CD14-positive monocyte (primary cell): ENCODE data around the gene RDH13. TPM values are rescaled to one million over a fixed set of nuclear protein-coding genes. Genes with fewer than 3 reads are reported as not detected.
"Not testable (repeated sequence)": the region's sequence is repeated elsewhere in the genome, so short reads cannot be mapped to it uniquely, and the experiment has no call there.

Experiments
- DNase-seq, 3 donors: peaks; one replicate each; pipeline ENCODE4 v3.0.0-alpha.2; 2011 to 2022
- H2AFZ ChIP-seq: 2 replicates; pipeline ENCODE4 v1.6.0; 2012; ENCODE audit warnings: mild to moderate bottlenecking, low read depth, low read length, inconsistent platforms; ENCODE audit not compliant: insufficient read depth, poor library complexity, severe bottlenecking
- H3K27ac ChIP-seq, 2 donors: 1 replicate in 1 of 2; 2 replicates in 1 of 2; pipeline ENCODE4 v1.5.1; 2012 to 2013; ENCODE audit warnings: low read length in 2 of 2, control low read depth in 1 of 2, inconsistent platforms in 1 of 2, low read depth in 1 of 2, mild to moderate bottlenecking in 1 of 2
- H3K27me3 ChIP-seq, 2 donors: one replicate each; pipeline versions ENCODE4 v1.6.0 to v1.6.1; 2011 to 2013; ENCODE audit warnings: low read length in 2 of 2; ENCODE audit not compliant: control insufficient read depth in 2 of 2, insufficient read depth in 2 of 2
- H3K36me3 ChIP-seq, 2 donors: replicated peaks in 1 of 2; 1 replicate in 1 of 2; 2 replicates in 1 of 2; pipeline versions ENCODE4 v1.5.1 to v1.6.1; 2012 to 2013; ENCODE audit warnings: low read length in 2 of 2, control low read depth in 1 of 2, inconsistent platforms in 1 of 2, mild to moderate bottlenecking in 1 of 2; ENCODE audit not compliant: insufficient read depth in 2 of 2, control insufficient read depth in 1 of 2
- H3K4me1 ChIP-seq, 2 donors: 1 replicate in 1 of 2; 2 replicates in 1 of 2; pipeline versions ENCODE4 v1.5.1 to v1.6.1; 2012 to 2013; ENCODE audit warnings: low read length in 2 of 2, control low read depth in 1 of 2, inconsistent platforms in 1 of 2, mild to moderate bottlenecking in 1 of 2, moderate library complexity in 1 of 2; ENCODE audit not compliant: insufficient read depth in 2 of 2, control insufficient read depth in 1 of 2
- H3K4me2 ChIP-seq: replicated peaks from 2 replicates; pipeline ENCODE3; 2012; ENCODE audit warnings: low read length, moderate library complexity, mild to moderate bottlenecking; ENCODE audit not compliant: poor library complexity, severe bottlenecking; ENCODE audit errors: extremely low read depth
- H3K4me3 ChIP-seq, 3 experiments: fragments of 200-600 bp in 1 of 3; sonication (generic) in 1 of 3; replicated peaks in 1 of 3; 1 replicate in 2 of 3; 2 replicates in 1 of 3; pipeline ENCODE4 v1.5.1; 2011 to 2013; ENCODE audit warnings: low read length in 3 of 3, mild to moderate bottlenecking in 3 of 3, control low read depth in 2 of 3, low read depth in 2 of 3, inconsistent platforms in 1 of 3, moderate library complexity in 1 of 3
- H3K79me2 ChIP-seq: 2 replicates; pipeline ENCODE4 v1.6.0; 2012; ENCODE audit warnings: mild to moderate bottlenecking, control low read depth, inconsistent platforms, low read length, moderate library complexity; ENCODE audit not compliant: insufficient read depth
- H3K9ac ChIP-seq: 2 replicates; pipeline ENCODE4 v1.6.0; 2017; ENCODE audit warnings: low read length, mild to moderate bottlenecking; ENCODE audit not compliant: insufficient read depth, poor library complexity, severe bottlenecking
- H3K9me3 ChIP-seq, 2 donors: replicated peaks in 1 of 2; 1 replicate in 1 of 2; 2 replicates in 1 of 2; pipeline versions ENCODE4 v1.5.1 to v1.6.1; 2012 to 2013; ENCODE audit warnings: low read length in 2 of 2, control low read depth in 1 of 2; ENCODE audit not compliant: control insufficient read depth in 1 of 2, insufficient read depth in 1 of 2
- H4K20me1 ChIP-seq: 2 replicates; pipeline ENCODE4 v1.6.0; 2012; ENCODE audit warnings: mild to moderate bottlenecking, low read length, control low read depth, moderate library complexity; ENCODE audit not compliant: insufficient read depth
- H3K27ac Mint-ChIP-seq, 7 donors: one replicate each; pipeline ENCODE4 v1.8.0; 2020; ENCODE audit warnings: mild to moderate bottlenecking in 7 of 7, mixed read lengths in 7 of 7, moderate library complexity in 6 of 7, inconsistent platforms in 2 of 7
- H3K27me3 Mint-ChIP-seq, 3 donors: one replicate each; pipeline ENCODE4 v1.8.0; 2021 to 2022; ENCODE audit warnings: low read depth in 3 of 3, mild to moderate bottlenecking in 3 of 3, mixed read lengths in 3 of 3, moderate library complexity in 3 of 3, inconsistent platforms in 1 of 3
- H3K36me3 Mint-ChIP-seq, 2 donors: one replicate each; pipeline ENCODE4 v1.8.0; 2020; ENCODE audit warnings: mixed read lengths in 2 of 2, inconsistent platforms in 1 of 2, mild to moderate bottlenecking in 1 of 2
- H3K4me1 Mint-ChIP-seq: one replicate; pipeline ENCODE4 v1.8.0; 2020; ENCODE audit warnings: mild to moderate bottlenecking, mixed read lengths
- H3K4me3 Mint-ChIP-seq, 2 donors: one replicate each; pipeline ENCODE4 v1.8.0; 2020; ENCODE audit warnings: mild to moderate bottlenecking in 2 of 2, mixed read lengths in 2 of 2, moderate library complexity in 1 of 2
- H3K9me3 Mint-ChIP-seq, 7 donors: one replicate each; pipeline ENCODE4 v1.8.0; 2020 to 2022; ENCODE audit warnings: mixed read lengths in 7 of 7, mild to moderate bottlenecking in 6 of 7, moderate library complexity in 6 of 7, inconsistent platforms in 2 of 7
- CTCF ChIP-seq: fragments of 200-600 bp; IDR thresholded peaks from one replicate; pipeline ENCODE4 v1.8.0; 2022; ENCODE audit warnings: antibody characterized with exemption, mild to moderate bottlenecking
- WGBS: methylation state at CpG from one replicate; pipeline ENCODE4 v1.1.5; 2013; ENCODE audit warnings: missing lambda C conversion rate; ENCODE audit not compliant: insufficient coverage; 5-methylcytosine and 5-hydroxymethylcytosine counted together
- intact Hi-C, 2 donors: fragments of 100-400 bp; cut with micrococcal nuclease; formaldehyde crosslinking; loops; one replicate each; pipeline versions ENCODE4 v1.15.0 to v1.15.1; 2023
- polyA plus RNA-seq, 3 donors: library from polyadenylated mRNA; depleted of rRNA in 1 of 3; unstranded in 2 of 3; stranded (reverse) in 1 of 3; fragments of 300-500 nt in 2 of 3; fragments of >200 nt in 1 of 3; fragmentation: Illumina TruSeq in 2 of 3; gene quantifications; 1 replicate in 2 of 3; 2 replicates in 1 of 3; pipeline ENCODE4 v1.2.3, GENCODE V29; 2012 to 2021

RDH13 gene
- polyA plus RNA-seq, 3 donors = 1.6 to 4.0 (median 2.3) TPM

- Histone ChIP-seq H3K9ac (no peak overlapping the region), H3K4me3 (no peak overlapping the region), H3K4me2 (no peak overlapping the region), H3K4me1 (peaks cover 0 to 10% of the 10 kb centered on the region in 2 donors), H3K27me3 (no peaks in the 10 kb centered on the region), H2AFZ (no peak overlapping the region), H3K36me3 (no peaks in the 10 kb centered on the region), H3K79me2 (no peaks in the 10 kb centered on the region), H3K9me3 (peaks cover 0 to 13% of the 10 kb centered on the region in 2 donors), H4K20me1 (peaks cover 5% of the 10 kb centered on the region), H3K27ac (no peak overlapping the region)
- no peak for DNase-seq
- H3K9me3 Mint-ChIP-seq = peaks cover 0 to 16% (median 12%) of the 10 kb centered on the region in 7 donors
- peaks cover under 1 to 12% of the 10 kb centered on the region in 2 donors for H3K36me3 Mint-ChIP-seq
- no peak overlapping the region for H3K4me3 Mint-ChIP-seq
- peaks cover 17% of the 10 kb centered on the region for H3K4me1 Mint-ChIP-seq
- H3K27ac Mint-ChIP-seq = peak overlapping the region in 6 of 7 donors; percentile 15 to 73 (median 32)
- 96% methylated on average over 7 of the region's 7 CpGs for WGBS
- no peak for TF ChIP-seq CTCF
- peaks cover 0 to 8% (median 6%) of the 10 kb centered on the region in 3 donors for H3K27me3 Mint-ChIP-seq
- intact Hi-C loops = no loop called here
Measured at GRCh38 chr19:55028757-55029156, 34.2 kb downstream of the RDH13 start.

GRCh38 chr19:55027472-55028337 is 35.2 kb downstream of the RDH13 start:
- Mint-ChIP-seq H3K27me3 (peaks cover 0 to 8% (median 6%) of the 10 kb centered on the region in 3 donors), H3K9me3 (peaks cover 2 to 18% (median 16%) of the 10 kb centered on the region in 7 donors), H3K4me1 (peaks cover 18% of the 10 kb centered on the region), H3K36me3 (peaks cover 2 to 12% of the 10 kb centered on the region in 2 donors), H3K27ac (peak overlapping the region in 5 of 7 donors; percentile 14 to 80 (median 58)), H3K4me3 (no peak overlapping the region)
- no peaks in the 10 kb centered on the region for H3K36me3 ChIP-seq
- no peak overlapping the region for H3K4me2 ChIP-seq
- H4K20me1 ChIP-seq = peaks cover 5% of the 10 kb centered on the region
- no peaks in the 10 kb centered on the region for H3K27me3 ChIP-seq
- WGBS = 92% methylated on average over 10 of the region's 21 CpGs
- H3K4me1 ChIP-seq = peaks cover 0 to 10% of the 10 kb centered on the region in 2 donors
- H3K9ac ChIP-seq = no peak overlapping the region
- H3K79me2 ChIP-seq = no peaks in the 10 kb centered on the region
- peak overlapping the region in 1 of 2 donors; percentile 22 for H3K27ac ChIP-seq
- H2AFZ ChIP-seq = no peak overlapping the region
- H3K9me3 ChIP-seq = peaks cover 0 to 16% of the 10 kb centered on the region in 2 donors
- no peak for TF ChIP-seq CTCF
- peak in 2 of 3 donors; percentile 35 to 52 for DNase-seq
- H3K4me3 ChIP-seq = no peak overlapping the region
- intact Hi-C loops = no loop called here

GRCh38 chr19:55027140-55027471 is 35.8 kb downstream of the RDH13 start:
- H3K27me3 Mint-ChIP-seq, H3K9ac ChIP-seq, H3K27me3 ChIP-seq, H3K27ac ChIP-seq, DNase-seq, H2AFZ ChIP-seq, H3K79me2 ChIP-seq, H3K4me3 Mint-ChIP-seq, H3K4me3 ChIP-seq, H4K20me1 ChIP-seq, H3K36me3 ChIP-seq, H3K4me2 ChIP-seq, intact Hi-C loops: not testable (repeated sequence)
- Mint-ChIP-seq H3K9me3 (peaks cover 4 to 20% (median 16%) of the 10 kb centered on the region in 7 donors), H3K27ac (peak overlapping the region in 1 of 7 donors; percentile 40), H3K4me1 (peaks cover 18% of the 10 kb centered on the region), H3K36me3 (peaks cover 5 to 12% of the 10 kb centered on the region in 2 donors)
- peaks cover 0 to 10% of the 10 kb centered on the region in 2 donors for H3K4me1 ChIP-seq
- H3K9me3 ChIP-seq = peaks cover 0 to 16% of the 10 kb centered on the region in 2 donors
- no CpG with 5 or more reads among the region's 12 CpGs for WGBS
